IMR-90 (cell line): ENCODE results near the gene KLHL3. TPM values are rescaled to one million over a fixed set of nuclear protein-coding genes. Genes with fewer than 3 reads are reported as not detected.

Source experiments
- ATAC-seq: fragments of 200-7000 bp; cut with Tn5 transposase; 2 replicates; pipeline ENCODE4 v1.9.1; 2020; ENCODE audit warnings: low read depth, mild to moderate bottlenecking, moderate library complexity
- BruUV-seq: library from RNA; stranded (reverse); fragments of 400-500 nt; replicated peaks from 2 replicates; lab custom pipeline; 2021; lab: Mats Ljungman, UMichigan
- CTCF ChIA-PET: fragments of 300-600 bp; formaldehyde crosslinking; extraction: SDS; loops from one replicate; lab custom pipeline; 2021; ENCODE audit warnings: antibody characterized with exemption; lab: Yijun Ruan, JAX
- POLR2A ChIA-PET: fragments of 300-600 bp; sonication (Branson Sonifier 250); formaldehyde crosslinking; loops from one replicate; lab custom pipeline; 2022; ENCODE audit warnings: antibody characterized with exemption; ENCODE audit not compliant: unreplicated experiment; lab: Charles Lee
- DNase-seq: peaks from one replicate; pipeline ENCODE4 v3.0.0; 2013
- H2AFZ ChIP-seq: replicated peaks from 2 replicates; pipeline ENCODE3; 2013; ENCODE audit warnings: low read length, mild to moderate bottlenecking; ENCODE audit not compliant: poor library complexity
- H2AK5ac ChIP-seq: 2 replicates; pipeline ENCODE4 v1.6.1; 2013; ENCODE audit warnings: low read depth, low read length, inconsistent platforms
- H2AK9ac ChIP-seq: replicated peaks from 2 replicates; pipeline ENCODE3; 2013; ENCODE audit warnings: mild to moderate bottlenecking, low read depth, low read length, moderate library complexity; ENCODE audit not compliant: poor library complexity
- H2BK120ac ChIP-seq: 2 replicates; pipeline ENCODE4 v1.6.1; 2013; ENCODE audit warnings: low read depth, low read length, inconsistent platforms
- H2BK15ac ChIP-seq: 3 replicates; pipeline ENCODE4 v1.6.1; 2013; ENCODE audit warnings: low read depth, low read length, inconsistent platforms
- H2BK20ac ChIP-seq: 2 replicates; pipeline ENCODE4 v1.6.1; 2013; ENCODE audit warnings: low read depth, mild to moderate bottlenecking, inconsistent platforms, low read length, moderate library complexity
- H2BK5ac ChIP-seq: 2 replicates; pipeline ENCODE4 v1.6.1; 2013; ENCODE audit warnings: mild to moderate bottlenecking, low read depth, low read length, inconsistent platforms; ENCODE audit not compliant: poor library complexity, severe bottlenecking
- H3K14ac ChIP-seq: replicated peaks from 2 replicates; pipeline ENCODE4 v1.6.1; 2013; ENCODE audit warnings: low read depth, low read length, inconsistent platforms
- H3K18ac ChIP-seq: 2 replicates; pipeline ENCODE4 v1.6.1; 2013; ENCODE audit warnings: low read depth, low read length, control low read depth
- H3K23ac ChIP-seq: 2 replicates; pipeline ENCODE4 v1.6.1; 2013; ENCODE audit warnings: low read depth, low read length, inconsistent platforms
- H3K27ac ChIP-seq: 2 replicates; pipeline ENCODE4 v1.5.1; 2013; ENCODE audit warnings: mild to moderate bottlenecking, control low read depth, low read length; ENCODE audit not compliant: insufficient read depth
- H3K27me3 ChIP-seq: 2 replicates; pipeline ENCODE4 v1.6.1; 2013; ENCODE audit warnings: low read length; ENCODE audit not compliant: control insufficient read depth, insufficient read depth
- H3K36me3 ChIP-seq: 2 replicates; pipeline ENCODE4 v1.6.1; 2013; ENCODE audit warnings: low read length, mixed read lengths; ENCODE audit not compliant: control insufficient read depth, insufficient read depth
- H3K4ac ChIP-seq: 2 replicates; pipeline ENCODE4 v1.6.1; 2013; ENCODE audit warnings: low read depth, low read length, inconsistent platforms
- H3K4me1 ChIP-seq: 2 replicates; pipeline ENCODE4 v1.6.1; 2013; ENCODE audit warnings: low read length, mixed read lengths; ENCODE audit not compliant: control insufficient read depth, insufficient read depth
- H3K4me2 ChIP-seq: 2 replicates; pipeline ENCODE4 v1.6.1; 2013; ENCODE audit warnings: low read depth, mild to moderate bottlenecking, control low read depth, low read length, moderate library complexity
- H3K4me3 ChIP-seq: 2 replicates; pipeline ENCODE4 v1.5.1; 2013; ENCODE audit warnings: low read depth, mild to moderate bottlenecking, control low read depth, low read length, moderate library complexity; ENCODE audit not compliant: insufficient read depth
- H3K56ac ChIP-seq: 2 replicates; pipeline ENCODE4 v1.6.1; 2013; ENCODE audit warnings: low read length, inconsistent platforms; ENCODE audit not compliant: insufficient read depth; ENCODE audit errors: extremely low read depth
- H3K79me1 ChIP-seq, 2 experiments: 2 replicates each; pipeline ENCODE4 v1.6.1; 2013; ENCODE audit warnings: low read length in 2 of 2, inconsistent platforms in 1 of 2, low read depth in 1 of 2
- H3K9ac ChIP-seq: 2 replicates; pipeline ENCODE4 v1.6.1; 2013; ENCODE audit warnings: low read depth, low read length, control low read depth
- H3K9me1 ChIP-seq: 2 replicates; pipeline ENCODE4 v1.6.1; 2013; ENCODE audit warnings: low read length, inconsistent platforms; ENCODE audit not compliant: insufficient read depth
- H3K9me3 ChIP-seq: 2 replicates; pipeline ENCODE4 v1.6.1; 2013; ENCODE audit warnings: low read length; ENCODE audit not compliant: control insufficient read depth, insufficient read depth
- H4K20me1 ChIP-seq: 2 replicates; pipeline ENCODE4 v1.6.1; 2013; ENCODE audit warnings: low read length, inconsistent platforms; ENCODE audit not compliant: insufficient read depth
- H4K5ac ChIP-seq: 2 replicates; pipeline ENCODE4 v1.6.1; 2013; ENCODE audit warnings: mild to moderate bottlenecking, low read depth, low read length, control low read depth
- H4K8ac ChIP-seq, 2 experiments: 2 replicates each; pipeline ENCODE4 v1.6.1; 2013; ENCODE audit warnings: low read depth in 2 of 2, low read length in 2 of 2, control low read depth in 1 of 2, inconsistent platforms in 1 of 2
- H4K91ac ChIP-seq: 2 replicates; pipeline ENCODE4 v1.6.1; 2013; ENCODE audit warnings: low read depth, low read length, inconsistent platforms; ENCODE audit not compliant: insufficient read depth
- BHLHE40 ChIP-seq: fragments of 150-350 bp; IDR thresholded peaks from 2 replicates; pipeline ENCODE4 v1.6.1; 2016; ENCODE audit warnings: mild to moderate bottlenecking, low read depth, low read length
- CEBPB ChIP-seq: IDR thresholded peaks from 2 replicates; pipeline ENCODE4 v1.6.1; 2012; ENCODE audit warnings: low read depth, low read length, improper control_type of control experiment
- CHD1 ChIP-seq: IDR thresholded peaks from 2 replicates; pipeline ENCODE4 v1.6.1; 2012; ENCODE audit warnings: low read depth, low read length, improper control_type of control experiment
- CTCF ChIP-seq: conservative IDR thresholded peaks from 2 replicates; pipeline ENCODE4 v1.5.1; 2012; ENCODE audit warnings: mild to moderate bottlenecking, low read depth, low read length, improper control_type of control experiment
- ELK1 ChIP-seq: fragments of 150-350 bp; IDR thresholded peaks from 2 replicates; pipeline ENCODE4 v1.6.1; 2016; ENCODE audit warnings: low read depth, mild to moderate bottlenecking, low read length, moderate library complexity, borderline replicate concordance
- FOS ChIP-seq: fragments of 150-350 bp; IDR thresholded peaks from 2 replicates; pipeline ENCODE4 v1.6.1; 2016; ENCODE audit warnings: low read depth, low read length
- MAFK ChIP-seq: IDR thresholded peaks from 2 replicates; pipeline ENCODE4 v1.6.1; 2012; ENCODE audit warnings: low read depth, low read length, improper control_type of control experiment
- MAZ ChIP-seq: IDR thresholded peaks from 2 replicates; pipeline ENCODE4 v1.6.1; 2012; ENCODE audit warnings: low read depth, mild to moderate bottlenecking, low read length, improper control_type of control experiment, moderate library complexity, borderline replicate concordance
- MXI1 ChIP-seq: IDR thresholded peaks from 2 replicates; pipeline ENCODE4 v1.6.1; 2012; ENCODE audit warnings: low read depth, mild to moderate bottlenecking, low read length, moderate library complexity, borderline replicate concordance
- POLR2A ChIP-seq: IDR thresholded peaks from 2 replicates; pipeline ENCODE4 v1.6.1; 2012; ENCODE audit warnings: mild to moderate bottlenecking, low read depth, low read length
- RAD21 ChIP-seq: IDR thresholded peaks from 2 replicates; pipeline ENCODE4 v1.6.1; 2012; ENCODE audit warnings: low read length, improper control_type of control experiment
- RCOR1 ChIP-seq: IDR thresholded peaks from 2 replicates; pipeline ENCODE4 v1.6.1; 2012; ENCODE audit warnings: mild to moderate bottlenecking, low read length, improper control_type of control experiment; ENCODE audit not compliant: insufficient replicate concordance
- RFX5 ChIP-seq: IDR thresholded peaks from 2 replicates; pipeline ENCODE4 v1.8.0; 2012; ENCODE audit warnings: low read depth, mild to moderate bottlenecking, low read length, moderate library complexity
- SMC3 ChIP-seq: fragments of 150-350 bp; IDR thresholded peaks from 2 replicates; pipeline ENCODE4 v1.6.1; 2016; ENCODE audit warnings: low read depth, mild to moderate bottlenecking, antibody characterized with exemption, low read length, moderate library complexity
- USF2 ChIP-seq: fragments of 150-350 bp; IDR thresholded peaks from 2 replicates; pipeline ENCODE4 v1.6.1; 2017; ENCODE audit warnings: mild to moderate bottlenecking, antibody characterized with exemption, low read length, low read depth
- WGBS, 2 experiments: methylation state at CpG; one replicate each; pipeline versions ENCODE4 v1.1.5 to v1.1.7; 2013; ENCODE audit warnings: missing lambda C conversion rate in 2 of 2; ENCODE audit not compliant: insufficient read length in 1 of 2; ENCODE audit errors: extremely low coverage in 2 of 2; 5-methylcytosine and 5-hydroxymethylcytosine counted together
- dilution Hi-C: fragments of 300-500 bp; cut with HindIII; formaldehyde crosslinking; loops from one replicate; pipeline ENCODE4 v1.14.3; 2018; ENCODE audit warnings: low sequenced_read_pairs; ENCODE audit not compliant: unreplicated experiment
- in situ Hi-C: fragments of 300-500 bp; cut with MboI; formaldehyde crosslinking; loops from 3 replicates; pipeline ENCODE4 v1.14.3; 2019; ENCODE audit warnings: low sequenced_read_pairs, inconsistent platforms, mixed read lengths
- intact Hi-C: fragments of 100-400 bp; cut with micrococcal nuclease; formaldehyde crosslinking; loops from 2 replicates; pipeline ENCODE4 v1.10.0; 2022
- polyA plus RNA-seq, 3 experiments: library from polyadenylated mRNA; depleted of rRNA; stranded (reverse); fragments of >200 nt; gene quantifications; 2 replicates each; pipeline ENCODE4 v1.2.3, GENCODE V29; 2012; ENCODE audit warnings: low replicate concordance in 1 of 3
- total RNA-seq: library from RNA; depleted of rRNA; stranded (reverse); fragments of >200 nt; gene quantifications from 2 replicates; pipeline ENCODE4 v1.2.3, GENCODE V29; 2012

Gene KLHL3
- total and polyA plus RNA-seq, 2 of the 4 experiments (the other 2 are of a cell fraction): 2.3 to 4.1 TPM

- no peak overlapping the region for H2AK9ac ChIP-seq
- H3K56ac ChIP-seq: no peak overlapping the region
- intact Hi-C loops: no loop called here
- no peak for ATAC-seq
- no CpG with 5 or more reads among the region's 2 CpGs for WGBS, 2 experiments
- peak overlapping the region; percentile 79 for H3K4me2 ChIP-seq
- no peak overlapping the region for H2AK5ac ChIP-seq
- no peaks in the 10 kb centered on the region; the same call in none of the 2 replicates for H3K4me1 ChIP-seq
- in situ Hi-C loops: loop anchor here (25.0 kb wide), 1 partner anchor 422 kb away; no protein-coding TSS in a partner anchor
- no peak overlapping the region for H3K9ac ChIP-seq
- no peak overlapping the region for H2BK15ac ChIP-seq
- H3K36me3 ChIP-seq: no peaks in the 10 kb centered on the region
- no peaks in the 10 kb centered on the region; a peak in 1 of 4 replicates for H3K79me1 ChIP-seq
- no peak overlapping the region; the same call in 1 of the 2 replicates for H3K14ac ChIP-seq
- no peak overlapping the region for H2BK20ac ChIP-seq
- TF ChIP-seq RFX5: no peak
- TF ChIP-seq FOS: no peak
- TF ChIP-seq RAD21: no peak
- no peak for TF ChIP-seq MAZ
- no peak for TF ChIP-seq POLR2A
- no peak for TF ChIP-seq CEBPB
- no peak for TF ChIP-seq USF2
- TF ChIP-seq CTCF: no peak
- TF ChIP-seq RCOR1: no peak
- TF ChIP-seq BHLHE40: no peak
- TF ChIP-seq MXI1: no peak
- TF ChIP-seq CHD1: no peak
- no peak for TF ChIP-seq SMC3
- TF ChIP-seq ELK1: no peak
- no peak for TF ChIP-seq MAFK
- H2BK5ac ChIP-seq: no peak overlapping the region
- peak overlapping the region in 1 of 2 experiments; percentile 9; a peak in 2 of 4 replicates for H4K8ac ChIP-seq
- H2BK120ac ChIP-seq: no peak overlapping the region
- 0 out of 2 replicates have a peak overlapping the region, but pooled peaks have one; percentile 31 for H3K23ac ChIP-seq
- no peaks in the 10 kb centered on the region for H3K27me3 ChIP-seq
- no peaks in the 10 kb centered on the region for H3K9me3 ChIP-seq
- peak overlapping the region; percentile 58 for H2AFZ ChIP-seq
- H3K9me1 ChIP-seq: no peaks in the 10 kb centered on the region; the same call in 1 of the 2 replicates
- H4K5ac ChIP-seq: no peak overlapping the region
- H3K4me3 ChIP-seq: no peak overlapping the region
- H4K20me1 ChIP-seq: no peaks in the 10 kb centered on the region
- BruUV-seq: no TSS peak
- dilution Hi-C loops: no loop called here
- H3K4ac ChIP-seq: no peak overlapping the region
- H4K91ac ChIP-seq: no peak overlapping the region
- DNase-seq: peak; percentile 47
- no peak overlapping the region for H3K27ac ChIP-seq
- H3K18ac ChIP-seq: no peak overlapping the region
- CTCF ChIA-PET: no interaction called here
- POLR2A ChIA-PET: no interaction called here
These were observed 1.6 kb downstream of the KLHL3 start for GRCh38 chr5:137734331-137734730.
